ENCODE measurements around the gene VWF.

The VWF gene

GRCh38 chr12:5910790-5911548 lies 213.5 kb downstream of the VWF start:
- Histone ChIP-seq H4K20me1 (no peaks in the 10 kb centered on the region), H3K9me3 (replicated peaks in 1 of 11) (no peaks in the 10 kb centered on the region), H3K4me3 (no peak overlapping the region), H3K36me3 (no peaks in the 10 kb centered on the region), H3K27me3 (no peaks in the 10 kb centered on the region), H3K4me1 (no peaks in the 10 kb centered on the region), H3K9ac (no peak overlapping the region), H3K4me2 (no peak overlapping the region), H3K27ac (no peak overlapping the region)
- TF ChIP-seq Cebpa-rat (IDR thresholded peaks at IDR 0.05): no peak

GRCh38 chr12:5909560-5909959 lies 214.9 kb downstream of the VWF start:
- no peaks in the 10 kb centered on the region for H3K36me3 ChIP-seq
- no peak overlapping the region for H3K27ac ChIP-seq
- H3K4me1 ChIP-seq: 0 out of 20 replicates have a peak, but pooled peaks cover 0 to 4% (median 0%) of the 10 kb centered on the region in 10 experiments
- no peak for TF ChIP-seq Cebpa-rat (IDR thresholded peaks at IDR 0.05)
- no peaks in the 10 kb centered on the region for H3K27me3 ChIP-seq
- no peak overlapping the region for H3K4me2 ChIP-seq
- H4K20me1 ChIP-seq: no peaks in the 10 kb centered on the region
- no peak overlapping the region for H3K4me3 ChIP-seq
- no peaks in the 10 kb centered on the region for H3K9me3 ChIP-seq (replicated peaks in 1 of 11)
- H3K9ac ChIP-seq: no peak overlapping the region

- H3K9me3 ChIP-seq (replicated peaks in 1 of 11): no peaks in the 10 kb centered on the region
- no peaks in the 10 kb centered on the region for H4K20me1 ChIP-seq
- H3K27me3 ChIP-seq: no peaks in the 10 kb centered on the region
- H3K9ac ChIP-seq: no peak overlapping the region
- H3K27ac ChIP-seq: no peak overlapping the region
- H3K4me2 ChIP-seq: no peak overlapping the region
- TF ChIP-seq Cebpa-rat (IDR thresholded peaks at IDR 0.05): no peak
- H3K4me1 ChIP-seq: 0 out of 20 replicates have a peak, but pooled peaks cover 0 to 4% (median 0%) of the 10 kb centered on the region in 10 experiments
- no peaks in the 10 kb centered on the region for H3K36me3 ChIP-seq
- H3K4me3 ChIP-seq: no peak overlapping the region
These were observed 216.2 kb downstream of the VWF start for GRCh38 chr12:5908251-5908650.

- TF ChIP-seq Cebpa-rat (IDR thresholded peaks at IDR 0.05): no peak
- Histone ChIP-seq H3K4me1 (0 out of 20 replicates have a peak, but pooled peaks cover 0 to 4% (median 0%) of the 10 kb centered on the region in 10 experiments), H3K9ac (no peak overlapping the region), H3K36me3 (no peaks in the 10 kb centered on the region), H3K4me3 (no peak overlapping the region), H4K20me1 (no peaks in the 10 kb centered on the region), H3K27me3 (no peaks in the 10 kb centered on the region), H3K27ac (no peak overlapping the region), H3K4me2 (no peak overlapping the region), H3K9me3 (replicated peaks in 1 of 11) (no peaks in the 10 kb centered on the region)
These were observed 216.7 kb downstream of the VWF start for GRCh38 chr12:5907807-5908206.

GRCh38 chr12:5905757-5906156 lies 218.7 kb downstream of the VWF start:
- Histone ChIP-seq H3K4me1 (peaks cover 0 to 4% (median 0%) of the 10 kb centered on the region in 10 experiments; a peak in 4 of 20 replicates), H4K20me1 (no peaks in the 10 kb centered on the region), H3K9me3 (replicated peaks in 1 of 11) (no peaks in the 10 kb centered on the region), H3K27ac (no peak overlapping the region), H3K27me3 (no peaks in the 10 kb centered on the region), H3K9ac (no peak overlapping the region), H3K36me3 (no peaks in the 10 kb centered on the region), H3K4me2 (no peak overlapping the region), H3K4me3 (no peak overlapping the region)
- no peak for TF ChIP-seq Cebpa-rat (IDR thresholded peaks at IDR 0.05)

GRCh38 chr12:5904969-5905368 lies 219.5 kb downstream of the VWF start:
- H3K27ac ChIP-seq: no peak overlapping the region
- no peaks in the 10 kb centered on the region for H4K20me1 ChIP-seq
- no peaks in the 10 kb centered on the region for H3K9me3 ChIP-seq (replicated peaks in 1 of 11)
- H3K27me3 ChIP-seq: no peaks in the 10 kb centered on the region
- H3K4me2 ChIP-seq: no peak overlapping the region
- no peak overlapping the region for H3K4me3 ChIP-seq
- no peaks in the 10 kb centered on the region for H3K36me3 ChIP-seq
- H3K9ac ChIP-seq: no peak overlapping the region
- peaks cover 0 to 7% (median 0%) of the 10 kb centered on the region in 10 experiments; a peak in 4 of 20 replicates for H3K4me1 ChIP-seq
- TF ChIP-seq Cebpa-rat (IDR thresholded peaks at IDR 0.05): no peak

GRCh38 chr12:5904441-5904840 lies 220.0 kb downstream of the VWF start:
- Histone ChIP-seq H3K4me3 (no peak overlapping the region), H3K9me3 (replicated peaks in 1 of 11) (no peaks in the 10 kb centered on the region), H3K4me2 (no peak overlapping the region), H3K27ac (no peak overlapping the region; a peak in 1 of 22 replicates), H3K27me3 (no peaks in the 10 kb centered on the region), H3K4me1 (peaks cover 0 to 7% (median 0%) of the 10 kb centered on the region in 10 experiments; a peak in 4 of 20 replicates), H3K36me3 (no peaks in the 10 kb centered on the region), H4K20me1 (no peaks in the 10 kb centered on the region), H3K9ac (no peak overlapping the region)
- TF ChIP-seq Cebpa-rat (IDR thresholded peaks at IDR 0.05): no peak

GRCh38 chr12:5902736-5903135 lies 221.7 kb downstream of the VWF start:
- no peak overlapping the region for H3K9ac ChIP-seq
- H3K9me3 ChIP-seq (replicated peaks in 1 of 11): no peaks in the 10 kb centered on the region
- H3K4me1 ChIP-seq: peaks cover 0 to 7% (median 0%) of the 10 kb centered on the region in 10 experiments; a peak in 4 of 20 replicates
- no peak overlapping the region for H3K4me2 ChIP-seq
- no peak overlapping the region for H3K27ac ChIP-seq
- H3K4me3 ChIP-seq: no peak overlapping the region
- no peaks in the 10 kb centered on the region for H4K20me1 ChIP-seq
- TF ChIP-seq Cebpa-rat (IDR thresholded peaks at IDR 0.05): no peak
- H3K27me3 ChIP-seq: no peaks in the 10 kb centered on the region
- H3K36me3 ChIP-seq: no peaks in the 10 kb centered on the region

GRCh38 chr12:5901416-5901815 lies 223.1 kb downstream of the VWF start:
- peak in 3 of 11 experiments; percentile 31 to 46 (median 31); a peak in 4 of 22 replicates for TF ChIP-seq Cebpa-rat (IDR thresholded peaks at IDR 0.05)
- no peaks in the 10 kb centered on the region for H3K9me3 ChIP-seq (replicated peaks in 1 of 11)
- no peak overlapping the region for H3K9ac ChIP-seq
- H4K20me1 ChIP-seq: no peaks in the 10 kb centered on the region
- H3K27me3 ChIP-seq: no peaks in the 10 kb centered on the region
- no peak overlapping the region for H3K4me2 ChIP-seq
- H3K27ac ChIP-seq: no peak overlapping the region
- peaks cover 0 to 7% (median 0%) of the 10 kb centered on the region in 10 experiments; a peak in 4 of 20 replicates for H3K4me1 ChIP-seq
- no peaks in the 10 kb centered on the region for H3K36me3 ChIP-seq
- H3K4me3 ChIP-seq: no peak overlapping the region

Measured in BLaER1 treated with 17β-estradiol and CSF1 and Interleukin-3, amounts not matched to agents 10 nM and 100 nM (cell line).